PC-3 (cell line): Measurements from ENCODE around the gene ARHGDIB.

Experiments used
- CTCF ChIP-seq: fragments of 300-600 bp; sonication (generic); conservative IDR thresholded peaks from 2 replicates; pipeline ENCODE4 v1.5.1; 2017; ENCODE audit warnings: antibody characterized with exemption, low read depth, mild to moderate bottlenecking, low read length
- EZH2 ChIP-seq: fragments of 300-600 bp; sonication (generic); IDR thresholded peaks from one replicate; pipeline ENCODE4 v1.6.1; 2017; ENCODE audit warnings: antibody characterized with exemption, mild to moderate bottlenecking, low read length; ENCODE audit not compliant: unreplicated experiment

- TF ChIP-seq CTCF (no peak), EZH2 (no peak)
Measured at GRCh38 chr12:14903386-14904098, 57.9 kb downstream of the ARHGDIB start.
